GM06990 (cell line): Measurements from ENCODE around the gene ADAM23.
A peak's percentile ranks its signal among the peaks of the same experiment; 100 is the strongest.

Experiments used
- DNase-seq: peaks from one replicate; pipeline ENCODE4 v3.0.0-alpha.2; 2011; ENCODE audit not compliant: insufficient read length; ENCODE audit errors: extremely low read depth
- H3K27me3 ChIP-seq: replicated peaks from 2 replicates; pipeline ENCODE4 v1.6.0; 2011; ENCODE audit warnings: low read length; ENCODE audit not compliant: control insufficient read depth, insufficient read depth
- H3K36me3 ChIP-seq: 2 replicates; pipeline ENCODE4 v1.5.1; 2011; ENCODE audit warnings: low read length; ENCODE audit not compliant: control insufficient read depth, insufficient read depth
- H3K4me3 ChIP-seq: replicated peaks from 2 replicates; pipeline ENCODE4 v1.5.1; 2011; ENCODE audit warnings: low read depth, mild to moderate bottlenecking, control low read depth, low read length
- CTCF ChIP-seq: IDR thresholded peaks from 2 replicates; pipeline ENCODE4 v1.5.1; 2011; ENCODE audit warnings: low read length, control low read depth, mild to moderate bottlenecking, inconsistent platforms; ENCODE audit not compliant: insufficient read depth, poor library complexity, severe bottlenecking

The ADAM23 gene

GRCh38 chr2:206558492-206558891, 115.2 kb downstream of the ADAM23 start:
- Histone ChIP-seq H3K36me3 (peaks cover 2% of the 10 kb centered on the region), H3K27me3 (no peaks in the 10 kb centered on the region), H3K4me3 (no peak overlapping the region)
- DNase-seq = peak; percentile 61
- no peak for TF ChIP-seq CTCF

- Histone ChIP-seq H3K36me3 (peaks cover 5% of the 10 kb centered on the region), H3K4me3 (no peak overlapping the region), H3K27me3 (no peaks in the 10 kb centered on the region)
- no peak for DNase-seq
- TF ChIP-seq CTCF = no peak
These were observed 118.6 kb downstream of the ADAM23 start for GRCh38 chr2:206561962-206562361.

- peaks cover 5% of the 10 kb centered on the region for H3K36me3 ChIP-seq
- H3K27me3 ChIP-seq = no peaks in the 10 kb centered on the region
- DNase-seq = no peak
- TF ChIP-seq CTCF = no peak
- H3K4me3 ChIP-seq = no peak overlapping the region
These were observed 119.0 kb downstream of the ADAM23 start for GRCh38 chr2:206562375-206562774.

DNA sequence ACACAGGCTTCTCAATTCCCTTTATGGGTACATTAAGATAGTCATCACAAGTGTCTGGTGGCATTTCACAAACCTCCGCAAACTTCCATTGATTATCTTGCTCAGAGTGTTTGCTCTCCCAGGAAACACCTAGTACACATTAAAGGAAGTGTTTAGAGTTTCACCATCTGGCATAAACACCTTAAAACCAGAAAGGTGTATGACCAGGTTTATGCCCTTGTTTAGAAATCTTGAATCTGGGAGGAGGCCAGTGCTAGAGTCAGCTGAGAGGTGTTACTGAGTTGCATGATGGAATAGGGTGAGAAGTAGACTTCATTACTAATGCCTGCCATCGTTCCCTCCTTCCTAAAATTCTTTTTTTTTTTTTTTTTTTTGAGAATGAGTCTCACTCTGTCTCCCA, 120.0 kb downstream of the ADAM23 start:
- DNase-seq = no peak
- Histone ChIP-seq H3K4me3 (no peak overlapping the region), H3K36me3 (peaks cover 5% of the 10 kb centered on the region), H3K27me3 (no peaks in the 10 kb centered on the region)
- no peak for TF ChIP-seq CTCF

DNA sequence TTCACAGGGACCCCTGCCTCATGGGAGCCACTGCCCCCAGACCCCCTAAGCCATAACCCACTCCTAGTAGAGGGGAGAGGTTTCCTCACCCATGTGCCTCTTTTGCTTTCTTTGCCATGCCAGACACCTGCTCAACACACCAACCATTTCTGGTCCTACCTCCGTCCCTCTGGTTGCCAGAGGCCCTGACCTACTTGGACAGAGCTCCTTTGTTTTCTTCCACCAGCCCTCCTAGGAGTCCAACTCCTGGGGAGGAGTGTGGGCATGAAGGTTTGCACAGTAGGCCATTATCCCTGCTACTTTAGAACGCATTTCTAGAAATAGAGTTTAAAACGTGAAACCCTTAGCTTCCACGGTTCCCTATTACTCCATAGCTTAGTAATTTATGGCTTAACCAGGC, 122.3 kb downstream of the ADAM23 start:
- TF ChIP-seq CTCF = no peak
- Histone ChIP-seq H3K27me3 (no peaks in the 10 kb centered on the region), H3K4me3 (no peak overlapping the region), H3K36me3 (peaks cover 3% of the 10 kb centered on the region; the same call in 1 of the 2 replicates)
- no peak for DNase-seq

GRCh38 chr2:206569470-206569869, 126.1 kb downstream of the ADAM23 start:
- no peak overlapping the region for H3K4me3 ChIP-seq
- no peak for DNase-seq
- no peak for TF ChIP-seq CTCF
- H3K27me3 ChIP-seq = no peaks in the 10 kb centered on the region
- peaks cover 3% of the 10 kb centered on the region; the same call in 1 of the 2 replicates for H3K36me3 ChIP-seq
